ENCODE results near the gene TMPRSS4. TPM values are rescaled to one million over a fixed set of nuclear protein-coding genes. Genes with fewer than 3 reads are reported as not detected.

Gene TMPRSS4
- polyA plus RNA-seq, 2 donors, result 101 to 129 TPM

- H3K27me3 ChIP-seq (ENCODE audit: control insufficient read depth in 1 of 2, insufficient read depth in 2 of 2, low read length in 2 of 2), result no peaks in the 10 kb centered on the region
- no peaks in the 10 kb centered on the region for H3K9me3 ChIP-seq (ENCODE audit: control insufficient read depth in 2 of 2, insufficient read depth in 1 of 2, low read depth in 1 of 2, low read length in 1 of 2)
- no peak overlapping the region for H3K4me3 ChIP-seq (ENCODE audit: low read depth in 1 of 2, low read length in 2 of 2)
- H3K27ac ChIP-seq (ENCODE audit: low read depth in 2 of 2, low read length in 1 of 2), result no peak overlapping the region
- no peaks in the 10 kb centered on the region for H3K36me3 ChIP-seq (ENCODE audit: control insufficient read depth in 2 of 2, insufficient read depth in 2 of 2, low read length in 1 of 2)
- H3K4me1 ChIP-seq (ENCODE audit: control insufficient read depth in 2 of 2, insufficient read depth in 2 of 2, low read length in 1 of 2), result no peaks in the 10 kb centered on the region
- 77 to 93% methylated on average over 4 of the region's 4 CpGs for WGBS, 2 donors
Observed at GRCh38 chr11:118047749-118048148, 29.1 kb upstream of the TMPRSS4 start.

GRCh38 chr11:118048472-118049370 is 28.2 kb upstream of the TMPRSS4 start:
- Histone ChIP-seq H3K4me3 (ENCODE audit: low read depth in 1 of 2, low read length in 2 of 2) (no peak overlapping the region), H3K36me3 (ENCODE audit: control insufficient read depth in 2 of 2, insufficient read depth in 2 of 2, low read length in 1 of 2) (no peaks in the 10 kb centered on the region), H3K27me3 (ENCODE audit: control insufficient read depth in 1 of 2, insufficient read depth in 2 of 2, low read length in 2 of 2) (no peaks in the 10 kb centered on the region), H3K27ac (ENCODE audit: low read depth in 2 of 2, low read length in 1 of 2) (no peak overlapping the region), H3K9me3 (ENCODE audit: control insufficient read depth in 2 of 2, insufficient read depth in 1 of 2, low read depth in 1 of 2, low read length in 1 of 2) (no peaks in the 10 kb centered on the region), H3K4me1 (ENCODE audit: control insufficient read depth in 2 of 2, insufficient read depth in 2 of 2, low read length in 1 of 2) (no peaks in the 10 kb centered on the region)
- 74 to 75% methylated on average over 10 to 11 of the region's 11 CpGs for WGBS, 2 donors

- H3K27me3 ChIP-seq (ENCODE audit: control insufficient read depth in 1 of 2, insufficient read depth in 2 of 2, low read length in 2 of 2), result no peaks in the 10 kb centered on the region
- no peaks in the 10 kb centered on the region for H3K9me3 ChIP-seq (ENCODE audit: control insufficient read depth in 2 of 2, insufficient read depth in 1 of 2, low read depth in 1 of 2, low read length in 1 of 2)
- no peaks in the 10 kb centered on the region for H3K36me3 ChIP-seq (ENCODE audit: control insufficient read depth in 2 of 2, insufficient read depth in 2 of 2, low read length in 1 of 2)
- no peaks in the 10 kb centered on the region for H3K4me1 ChIP-seq (ENCODE audit: control insufficient read depth in 2 of 2, insufficient read depth in 2 of 2, low read length in 1 of 2)
- no peak overlapping the region for H3K27ac ChIP-seq (ENCODE audit: low read depth in 2 of 2, low read length in 1 of 2)
- H3K4me3 ChIP-seq (ENCODE audit: low read depth in 1 of 2, low read length in 2 of 2), result no peak overlapping the region
- 93 to 95% methylated on average over 6 of the region's 6 CpGs for WGBS, 2 donors
Observed at GRCh38 chr11:118049771-118050170, 27.1 kb upstream of the TMPRSS4 start.

DNA sequence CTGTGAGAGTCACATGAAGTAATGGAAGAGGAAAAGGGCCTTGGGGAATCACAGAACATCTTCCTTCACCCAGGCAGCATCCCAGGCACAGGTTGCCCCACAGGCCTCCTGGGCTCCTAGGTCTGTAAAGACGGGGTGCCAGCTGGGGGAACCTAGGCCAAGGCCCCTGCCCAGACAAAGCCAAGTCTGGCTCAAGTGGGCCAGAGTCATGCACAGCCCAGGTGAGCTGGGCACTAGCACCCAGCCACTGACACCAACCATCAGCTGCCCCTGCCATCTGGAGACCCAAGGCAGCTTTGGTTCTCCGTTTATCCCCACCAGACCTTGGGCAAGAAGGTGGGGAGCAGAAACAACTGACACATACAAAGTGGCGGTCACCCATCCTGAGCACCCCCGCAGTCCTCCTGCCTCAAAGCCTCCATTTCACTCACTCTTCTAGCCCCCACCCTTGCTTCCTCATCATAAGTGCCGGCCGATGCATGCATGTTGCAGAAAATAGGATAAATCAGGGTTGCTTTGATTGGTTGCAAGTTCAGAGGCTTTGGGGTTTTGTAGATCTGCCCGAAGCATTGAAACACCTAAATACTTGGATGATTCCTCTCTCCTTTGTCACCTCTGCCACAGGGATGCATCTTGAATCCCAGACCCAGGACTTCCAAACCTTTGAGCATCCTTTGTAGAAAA is 26.5 kb upstream of the TMPRSS4 start:
- WGBS, 2 donors, result 93 to 94% methylated on average over 7 of the region's 7 CpGs
- no peaks in the 10 kb centered on the region for H3K9me3 ChIP-seq (ENCODE audit: control insufficient read depth in 2 of 2, insufficient read depth in 1 of 2, low read depth in 1 of 2, low read length in 1 of 2)
- no peak overlapping the region for H3K27ac ChIP-seq (ENCODE audit: low read depth in 2 of 2, low read length in 1 of 2)
- no peaks in the 10 kb centered on the region for H3K27me3 ChIP-seq (ENCODE audit: control insufficient read depth in 1 of 2, insufficient read depth in 2 of 2, low read length in 2 of 2)
- no peaks in the 10 kb centered on the region for H3K4me1 ChIP-seq (ENCODE audit: control insufficient read depth in 2 of 2, insufficient read depth in 2 of 2, low read length in 1 of 2)
- H3K4me3 ChIP-seq (ENCODE audit: low read depth in 1 of 2, low read length in 2 of 2), result no peak overlapping the region
- H3K36me3 ChIP-seq (ENCODE audit: control insufficient read depth in 2 of 2, insufficient read depth in 2 of 2, low read length in 1 of 2), result no peaks in the 10 kb centered on the region

- no peaks in the 10 kb centered on the region for H3K9me3 ChIP-seq (ENCODE audit: control insufficient read depth in 2 of 2, insufficient read depth in 1 of 2, low read depth in 1 of 2, low read length in 1 of 2)
- no peak overlapping the region for H3K4me3 ChIP-seq (ENCODE audit: low read depth in 1 of 2, low read length in 2 of 2)
- 73 to 76% methylated on average over 7 of the region's 7 CpGs for WGBS, 2 donors
- no peaks in the 10 kb centered on the region for H3K27me3 ChIP-seq (ENCODE audit: control insufficient read depth in 1 of 2, insufficient read depth in 2 of 2, low read length in 2 of 2)
- H3K27ac ChIP-seq (ENCODE audit: low read depth in 2 of 2, low read length in 1 of 2), result no peak overlapping the region
- no peaks in the 10 kb centered on the region for H3K4me1 ChIP-seq (ENCODE audit: control insufficient read depth in 2 of 2, insufficient read depth in 2 of 2, low read length in 1 of 2)
- no peaks in the 10 kb centered on the region for H3K36me3 ChIP-seq (ENCODE audit: control insufficient read depth in 2 of 2, insufficient read depth in 2 of 2, low read length in 1 of 2)
Observed at GRCh38 chr11:118051136-118051610, 25.7 kb upstream of the TMPRSS4 start.

DNA sequence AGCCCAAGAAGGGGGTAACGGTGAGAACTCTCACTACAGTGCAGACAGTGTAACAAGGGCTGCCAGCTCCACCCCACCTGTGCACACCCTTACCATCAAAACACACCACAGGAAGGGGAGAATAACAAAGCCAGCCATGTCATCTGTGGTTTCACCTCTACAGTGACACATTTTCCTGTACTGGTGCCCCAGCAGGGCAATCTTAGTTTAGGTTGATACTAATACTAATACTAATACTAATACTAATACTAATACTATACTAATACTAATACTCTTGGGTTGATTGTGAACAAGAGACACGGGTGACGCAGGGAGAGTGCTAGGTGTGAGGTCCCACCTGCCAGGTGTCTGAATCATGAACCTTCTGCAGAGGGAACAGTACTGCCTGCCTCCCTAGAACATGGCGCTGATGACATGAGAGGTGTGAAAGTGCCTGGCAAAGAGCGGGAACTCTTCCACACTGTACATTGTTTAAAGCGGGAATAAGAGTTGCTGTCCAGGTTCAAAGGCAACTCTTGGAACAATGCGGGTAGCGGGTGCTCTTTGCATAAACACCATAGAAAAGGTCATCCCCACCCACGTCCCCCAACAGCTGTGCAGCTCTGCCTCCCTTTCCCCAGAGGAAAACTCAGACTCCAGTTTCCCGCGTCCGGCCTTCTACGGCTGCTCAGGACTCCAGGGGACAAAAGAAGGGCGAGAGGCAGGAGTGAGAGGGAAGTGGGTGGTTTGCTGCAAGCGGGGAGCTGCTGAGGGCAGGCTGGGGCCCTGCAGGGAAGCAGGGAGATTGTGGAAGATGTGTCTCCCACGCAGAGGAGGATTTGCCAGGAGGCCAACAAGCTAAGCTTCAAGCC is 25.0 kb upstream of the TMPRSS4 start:
- no peak overlapping the region for H3K27ac ChIP-seq (ENCODE audit: low read depth in 2 of 2, low read length in 1 of 2)
- H3K4me3 ChIP-seq (ENCODE audit: low read depth in 1 of 2, low read length in 2 of 2), result no peak overlapping the region
- no peaks in the 10 kb centered on the region for H3K4me1 ChIP-seq (ENCODE audit: control insufficient read depth in 2 of 2, insufficient read depth in 2 of 2, low read length in 1 of 2)
- H3K9me3 ChIP-seq (ENCODE audit: control insufficient read depth in 2 of 2, insufficient read depth in 1 of 2, low read depth in 1 of 2, low read length in 1 of 2), result no peaks in the 10 kb centered on the region
- no peaks in the 10 kb centered on the region for H3K27me3 ChIP-seq (ENCODE audit: control insufficient read depth in 1 of 2, insufficient read depth in 2 of 2, low read length in 2 of 2)
- H3K36me3 ChIP-seq (ENCODE audit: control insufficient read depth in 2 of 2, insufficient read depth in 2 of 2, low read length in 1 of 2), result no peaks in the 10 kb centered on the region
- WGBS, 2 donors, result 79% methylated on average over 16 of the region's 16 CpGs

- no peak overlapping the region for H3K27ac ChIP-seq (ENCODE audit: low read depth in 2 of 2, low read length in 1 of 2)
- H3K4me3 ChIP-seq (ENCODE audit: low read depth in 1 of 2, low read length in 2 of 2), result no peak overlapping the region
- H3K27me3 ChIP-seq (ENCODE audit: control insufficient read depth in 1 of 2, insufficient read depth in 2 of 2, low read length in 2 of 2), result no peaks in the 10 kb centered on the region
- H3K36me3 ChIP-seq (ENCODE audit: control insufficient read depth in 2 of 2, insufficient read depth in 2 of 2, low read length in 1 of 2), result no peaks in the 10 kb centered on the region
- H3K4me1 ChIP-seq (ENCODE audit: control insufficient read depth in 2 of 2, insufficient read depth in 2 of 2, low read length in 1 of 2), result no peaks in the 10 kb centered on the region
- 77 to 80% methylated on average over 13 of the region's 13 CpGs for WGBS, 2 donors
- H3K9me3 ChIP-seq (ENCODE audit: control insufficient read depth in 2 of 2, insufficient read depth in 1 of 2, low read depth in 1 of 2, low read length in 1 of 2), result no peaks in the 10 kb centered on the region
Observed at GRCh38 chr11:118052581-118053206, 24.2 kb upstream of the TMPRSS4 start.

DNA sequence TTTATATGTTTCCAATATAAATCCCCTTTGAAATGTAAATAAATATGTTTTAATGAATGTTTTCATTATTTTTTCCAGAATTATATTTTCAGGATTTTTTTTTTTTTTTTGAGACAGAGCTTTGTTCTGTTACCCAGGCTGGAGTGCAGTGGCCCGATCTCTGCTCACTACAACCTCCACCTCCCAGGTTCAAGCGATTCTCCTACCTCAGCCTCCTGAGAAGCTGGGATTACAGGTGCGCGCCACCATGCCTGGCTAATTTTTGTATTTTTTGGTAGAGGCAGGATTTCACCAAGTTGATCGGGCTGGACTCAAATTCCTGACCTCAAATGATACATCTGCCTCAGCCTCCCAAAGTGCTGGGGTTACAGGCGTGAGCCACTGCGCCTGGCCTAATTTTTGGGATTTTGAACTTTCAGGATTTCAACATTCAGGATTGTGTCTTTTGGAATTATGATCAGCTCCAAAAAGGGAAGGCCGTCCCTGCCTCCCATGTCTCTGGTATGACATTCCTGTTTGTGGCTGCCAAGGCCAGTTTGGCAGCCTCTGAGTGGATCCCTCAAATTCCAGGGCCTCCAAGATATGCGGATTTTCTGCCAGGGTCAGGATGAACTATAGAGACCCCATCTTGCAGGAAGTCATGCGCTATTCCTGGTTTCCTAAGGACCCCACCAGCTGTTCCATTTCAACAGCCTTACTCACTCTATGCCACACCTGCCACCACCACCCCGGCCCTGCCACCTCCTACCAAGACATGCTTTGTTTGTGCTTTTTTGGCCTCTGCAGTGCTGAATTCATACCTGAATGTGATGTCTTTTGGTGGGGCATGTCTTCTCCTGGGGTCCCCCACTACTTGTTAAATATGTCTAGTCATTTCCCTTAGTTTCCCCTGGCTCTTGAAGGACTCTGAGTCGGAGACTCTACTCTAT is 21.9 kb upstream of the TMPRSS4 start:
- Histone ChIP-seq H3K4me3 (ENCODE audit: low read depth in 1 of 2, low read length in 2 of 2) (no peak overlapping the region), H3K4me1 (ENCODE audit: control insufficient read depth in 2 of 2, insufficient read depth in 2 of 2, low read length in 1 of 2) (no peaks in the 10 kb centered on the region), H3K27me3 (ENCODE audit: control insufficient read depth in 1 of 2, insufficient read depth in 2 of 2, low read length in 2 of 2) (no peaks in the 10 kb centered on the region), H3K36me3 (ENCODE audit: control insufficient read depth in 2 of 2, insufficient read depth in 2 of 2, low read length in 1 of 2) (no peaks in the 10 kb centered on the region), H3K9me3 (ENCODE audit: control insufficient read depth in 2 of 2, insufficient read depth in 1 of 2, low read depth in 1 of 2, low read length in 1 of 2) (no peaks in the 10 kb centered on the region), H3K27ac (ENCODE audit: low read depth in 2 of 2, low read length in 1 of 2) (no peak overlapping the region)
- WGBS, 2 donors, result 80 to 82% methylated on average over 12 of the region's 12 CpGs

Data from esophagus (tissue), 2 donors.